GM13976 (cell line): ENCODE results near the gene AK8.

Experiments used
- DNase-seq: peaks from one replicate; pipeline ENCODE4 v3.0.0; 2012; ENCODE audit warnings: low spot score
- in situ Hi-C: fragments of 300-500 bp; cut with MboI; formaldehyde crosslinking; loops from one replicate; pipeline ENCODE4 v1.12.0; 2022; ENCODE audit warnings: low sequenced_read_pairs, mixed read lengths, inconsistent platforms; ENCODE audit not compliant: unreplicated experiment
- TF ChIP-seq, protein P1 (sequence below): IDR thresholded peaks from 2 replicates; pipeline ENCODE4 v1.5.1; 2012; ENCODE audit warnings: borderline replicate concordance, mild to moderate bottlenecking; ENCODE audit not compliant: insufficient read depth; ENCODE audit errors: extremely low read depth, missing control alignments, control extremely low read depth

The AK8 gene

GRCh38 chr9:132787748-132788159 is 90.3 kb downstream of the AK8 start:
- TF ChIP-seq, protein P1, sequence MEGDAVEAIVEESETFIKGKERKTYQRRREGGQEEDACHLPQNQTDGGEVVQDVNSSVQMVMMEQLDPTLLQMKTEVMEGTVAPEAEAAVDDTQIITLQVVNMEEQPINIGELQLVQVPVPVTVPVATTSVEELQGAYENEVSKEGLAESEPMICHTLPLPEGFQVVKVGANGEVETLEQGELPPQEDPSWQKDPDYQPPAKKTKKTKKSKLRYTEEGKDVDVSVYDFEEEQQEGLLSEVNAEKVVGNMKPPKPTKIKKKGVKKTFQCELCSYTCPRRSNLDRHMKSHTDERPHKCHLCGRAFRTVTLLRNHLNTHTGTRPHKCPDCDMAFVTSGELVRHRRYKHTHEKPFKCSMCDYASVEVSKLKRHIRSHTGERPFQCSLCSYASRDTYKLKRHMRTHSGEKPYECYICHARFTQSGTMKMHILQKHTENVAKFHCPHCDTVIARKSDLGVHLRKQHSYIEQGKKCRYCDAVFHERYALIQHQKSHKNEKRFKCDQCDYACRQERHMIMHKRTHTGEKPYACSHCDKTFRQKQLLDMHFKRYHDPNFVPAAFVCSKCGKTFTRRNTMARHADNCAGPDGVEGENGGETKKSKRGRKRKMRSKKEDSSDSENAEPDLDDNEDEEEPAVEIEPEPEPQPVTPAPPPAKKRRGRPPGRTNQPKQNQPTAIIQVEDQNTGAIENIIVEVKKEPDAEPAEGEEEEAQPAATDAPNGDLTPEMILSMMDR, result no peak
- peak; percentile 43 for DNase-seq
- in situ Hi-C loops, result no loop called here

GRCh38 chr9:132784286-132784830 is 93.7 kb downstream of the AK8 start:
- in situ Hi-C loops, result no loop called here
- TF ChIP-seq, protein P1, result no peak
- DNase-seq, result no peak

GRCh38 chr9:132783006-132783405 is 95.1 kb downstream of the AK8 start:
- TF ChIP-seq, protein P1, result no peak
- DNase-seq, result no peak
- in situ Hi-C loops, result no loop called here

GRCh38 chr9:132782037-132782436 is 96.0 kb downstream of the AK8 start:
- DNase-seq, result no peak
- TF ChIP-seq, protein P1, result no peak
- in situ Hi-C loops, result no loop called here

GRCh38 chr9:132780230-132781007 is 97.7 kb downstream of the AK8 start:
- in situ Hi-C loops, result no loop called here
- no peak for DNase-seq
- TF ChIP-seq, protein P1, result no peak

DNA sequence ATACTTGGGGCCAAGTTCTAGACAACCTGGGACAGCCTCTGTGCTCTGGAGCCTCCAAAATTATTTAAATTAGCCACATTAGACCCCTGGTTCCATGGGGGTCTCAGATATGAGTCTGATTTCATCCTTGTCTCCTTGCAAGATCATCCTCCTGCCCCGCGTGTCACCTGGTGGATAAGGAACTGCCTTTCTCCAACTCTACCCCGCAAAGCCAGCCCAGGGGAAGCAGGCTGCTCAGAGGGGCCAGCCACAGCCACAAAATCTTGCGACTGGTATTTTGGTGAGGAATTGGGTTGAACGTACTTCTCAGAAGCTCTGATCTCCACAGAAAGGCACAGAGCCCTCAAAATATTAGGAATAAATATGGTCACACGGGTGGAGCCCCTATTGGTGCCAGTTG is 101.2 kb downstream of the AK8 start:
- DNase-seq, result no peak
- in situ Hi-C loops, result no loop called here
- TF ChIP-seq, protein P1, result no peak

DNA sequence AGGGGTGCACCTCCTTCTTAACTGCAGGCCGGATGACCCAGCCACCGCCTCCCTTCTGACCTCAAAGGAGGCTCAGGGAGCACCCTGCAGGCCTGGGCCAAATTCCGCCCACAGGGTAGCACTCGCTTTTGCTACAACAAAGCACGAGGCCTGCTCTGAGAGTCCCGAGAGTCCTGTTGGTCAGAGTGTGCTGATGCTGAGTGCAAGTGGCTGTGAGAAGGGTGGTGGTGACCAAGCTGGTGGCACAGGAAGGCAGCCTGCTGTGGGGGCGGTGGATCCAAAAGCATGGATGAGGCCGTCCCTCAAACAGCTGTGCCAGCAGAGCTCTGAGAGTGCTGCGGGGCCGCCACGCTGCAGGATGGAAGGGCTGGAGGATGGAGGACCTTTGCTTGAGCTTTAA is 101.8 kb downstream of the AK8 start:
- no peak for DNase-seq
- in situ Hi-C loops, result no loop called here
- TF ChIP-seq, protein P1, result no peak
